Small intestine (tissue), 7 donors: Measurements from ENCODE around the gene COG1. TPM values are rescaled to one million over a fixed set of nuclear protein-coding genes. Genes with fewer than 3 reads are reported as not detected.
A peak's percentile ranks its signal among the peaks of the same experiment; 100 is the strongest.

Source experiments
- DNase-seq, 2 donors: peaks; one replicate each; pipeline versions ENCODE4 v3.0.0 to v3.0.0-alpha.2; 2013
- FAIRE-seq: peaks from 2 replicates; lab custom pipeline; 2012; peaks lifted over from hg19 to GRCh38; lab: Jason Lieb, UNC
- H3K27ac ChIP-seq, 3 donors: one replicate each; pipeline ENCODE4 v1.5.1; 2013; ENCODE audit warnings: low read length in 2 of 3, mild to moderate bottlenecking in 2 of 3, control low read depth in 1 of 3, inconsistent platforms in 1 of 3, low read depth in 1 of 3, moderate library complexity in 1 of 3
- H3K27me3 ChIP-seq, 3 donors: one replicate each; pipeline ENCODE4 v1.6.1; 2013; ENCODE audit warnings: low read length in 3 of 3, inconsistent platforms in 1 of 3; ENCODE audit not compliant: control insufficient read depth in 3 of 3, insufficient read depth in 3 of 3
- H3K36me3 ChIP-seq, 3 donors: one replicate each; pipeline ENCODE4 v1.6.1; 2013; ENCODE audit warnings: low read length in 3 of 3, inconsistent platforms in 1 of 3, low read depth in 1 of 3, mild to moderate bottlenecking in 1 of 3, moderate library complexity in 1 of 3; ENCODE audit not compliant: control insufficient read depth in 3 of 3, insufficient read depth in 2 of 3
- H3K4me1 ChIP-seq, 3 donors: one replicate each; pipeline ENCODE4 v1.6.1; 2013; ENCODE audit warnings: low read length in 2 of 3, inconsistent platforms in 1 of 3, low read depth in 1 of 3, mild to moderate bottlenecking in 1 of 3, moderate library complexity in 1 of 3; ENCODE audit not compliant: control insufficient read depth in 3 of 3, insufficient read depth in 2 of 3
- H3K4me3 ChIP-seq, 3 donors: one replicate each; pipeline ENCODE4 v1.5.1; 2013; ENCODE audit warnings: low read length in 3 of 3, control low read depth in 1 of 3, inconsistent platforms in 1 of 3, low read depth in 1 of 3, mild to moderate bottlenecking in 1 of 3, moderate library complexity in 1 of 3
- H3K9me3 ChIP-seq, 2 donors: one replicate each; pipeline ENCODE4 v1.6.1; 2013; ENCODE audit warnings: low read depth in 1 of 2, low read length in 1 of 2; ENCODE audit not compliant: control insufficient read depth in 2 of 2, insufficient read depth in 1 of 2
- WGBS, 3 donors: extraction: QIAGEN DNeasy Blood & Tissue Kit; methylation state at CpG; one replicate each; pipeline ENCODE4 v1.1.7; 2013; 5-methylcytosine and 5-hydroxymethylcytosine counted together
- polyA plus RNA-seq, 4 donors: library from polyadenylated mRNA; stranded (reverse) in 3 of 4; unstranded in 1 of 4; fragments of 200-250 nt in 3 of 4; fragments of 120-200 nt in 1 of 4; gene quantifications; one replicate each; pipeline versions ENCODE4 v1.2.1 to v1.2.3, GENCODE V29; 2013
- donor health status: healthy with polysubstance abuse.
- donor health status: control.
- donor health status: control.
- donor health status: Bipolar disorder and iron deficiency.
- donor health status: healthy.

Gene COG1
- polyA plus RNA-seq, 4 donors: 9.2 to 30.9 (median 16.4) TPM

GRCh38 chr17:73179878-73180277, 13.0 kb upstream of the COG1 start:
- FAIRE-seq (no peak), DNase-seq (no peak)
- 62 to 75% (median 69%) methylated on average over 3 of the region's 3 CpGs for WGBS, 3 donors
- H3K4me1 ChIP-seq: peaks cover 0 to 6% (median 3%) of the 10 kb centered on the region in 3 donors
- H3K4me3 ChIP-seq: no peak overlapping the region
- no peak overlapping the region for H3K27ac ChIP-seq
- H3K27me3 ChIP-seq: no peaks in the 10 kb centered on the region
- no peaks in the 10 kb centered on the region for H3K36me3 ChIP-seq
- peaks cover 0 to 3% of the 10 kb centered on the region in 2 donors for H3K9me3 ChIP-seq

- no peak overlapping the region for H3K4me3 ChIP-seq
- no peaks in the 10 kb centered on the region for H3K9me3 ChIP-seq
- DNase-seq: peak; percentile 67 to 82
- WGBS, 3 donors: 18 to 43% (median 24%) methylated on average over 15 of the region's 15 CpGs
- FAIRE-seq: no peak
- no peaks in the 10 kb centered on the region for H3K27me3 ChIP-seq
- peaks cover 0 to 10% (median 3%) of the 10 kb centered on the region in 3 donors for H3K4me1 ChIP-seq
- no peaks in the 10 kb centered on the region for H3K36me3 ChIP-seq
- no peak overlapping the region for H3K27ac ChIP-seq
These were observed 10.1 kb upstream of the COG1 start for GRCh38 chr17:73182616-73183310.

- FAIRE-seq (no peak), DNase-seq (peak in 1 of 2 donors; percentile 19)
- WGBS, 3 donors: 33 to 47% (median 35%) methylated on average over 9 of the region's 9 CpGs
- Histone ChIP-seq H3K27me3 (no peaks in the 10 kb centered on the region), H3K4me3 (no peak overlapping the region), H3K4me1 (peaks cover 0 to 13% (median 3%) of the 10 kb centered on the region in 3 donors), H3K27ac (no peak overlapping the region), H3K9me3 (no peaks in the 10 kb centered on the region), H3K36me3 (no peaks in the 10 kb centered on the region)
These were observed 8.5 kb upstream of the COG1 start for GRCh38 chr17:73184136-73184993.

DNA sequence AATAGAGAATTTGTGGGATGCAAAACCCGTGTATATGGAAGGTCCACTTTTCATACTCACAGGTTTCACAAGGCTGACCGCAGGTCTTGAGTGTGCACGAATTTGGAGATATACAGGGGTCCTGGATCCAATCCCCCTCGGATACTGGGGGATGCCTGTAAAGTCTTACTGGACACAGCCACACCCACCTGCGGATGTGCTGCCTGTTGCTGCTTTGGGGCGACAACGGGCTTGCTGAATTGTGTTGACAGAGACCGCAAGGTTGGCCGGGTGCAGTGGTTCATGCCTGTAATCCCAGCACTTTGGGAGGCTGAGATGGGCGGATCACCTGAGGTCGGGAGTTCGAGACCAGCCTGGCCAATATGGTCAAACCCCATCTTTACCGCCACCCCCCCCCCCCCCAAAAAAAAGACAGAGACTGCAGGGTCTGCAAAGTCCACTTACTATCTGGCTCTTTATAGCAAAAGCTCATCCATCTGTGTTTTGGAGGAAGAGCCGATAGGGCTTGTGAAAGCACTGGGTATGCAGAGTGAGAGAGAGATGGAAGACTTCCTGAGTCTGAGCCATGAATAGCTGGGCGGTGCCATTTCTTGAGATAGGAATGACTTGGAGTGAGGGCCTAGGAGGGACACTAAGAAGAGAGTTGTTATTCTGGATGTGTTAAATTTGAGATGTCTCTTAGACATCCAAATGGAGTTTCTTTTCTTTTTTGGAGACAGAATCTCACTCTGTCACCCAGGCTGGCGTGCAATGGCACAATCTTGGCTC, 6.4 kb upstream of the COG1 start:
- DNase-seq (no peak), FAIRE-seq (no peak)
- Histone ChIP-seq H3K9me3 (no peaks in the 10 kb centered on the region), H3K27ac (no peak overlapping the region), H3K27me3 (no peaks in the 10 kb centered on the region), H3K36me3 (no peaks in the 10 kb centered on the region), H3K4me1 (peaks cover 0 to 14% (median 3%) of the 10 kb centered on the region in 3 donors), H3K4me3 (no peak overlapping the region)
- 89 to 92% (median 90%) methylated on average over 16 of the region's 16 CpGs for WGBS, 3 donors

DNA sequence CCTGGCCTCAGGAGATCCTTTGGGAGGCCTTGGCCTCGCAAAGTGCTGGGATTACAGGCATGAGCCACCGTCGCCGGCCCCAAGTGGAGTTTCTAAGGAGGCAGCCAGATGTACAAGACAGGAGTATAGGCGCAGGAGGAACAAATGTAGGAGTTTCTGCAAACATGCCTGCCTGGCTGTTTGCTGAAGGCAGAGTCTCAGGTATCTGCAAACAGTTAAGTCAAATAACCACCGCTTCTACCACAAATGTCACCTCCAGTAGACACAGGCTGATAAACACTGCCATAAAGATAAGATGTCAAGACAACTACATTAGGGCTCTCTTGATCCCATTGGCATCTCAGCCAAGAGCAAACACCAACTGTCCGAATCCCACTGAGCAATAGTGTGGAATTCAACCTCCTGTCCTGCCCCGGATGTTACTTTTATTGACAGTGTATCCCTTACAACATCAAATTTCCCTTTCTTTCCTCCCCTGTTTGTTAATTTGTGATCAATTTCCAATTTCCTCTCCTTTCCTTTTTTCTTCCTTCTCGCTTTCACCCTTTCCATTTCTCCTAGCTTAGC, 5.6 kb upstream of the COG1 start:
- H3K27me3 ChIP-seq: no peaks in the 10 kb centered on the region
- DNase-seq (peak; percentile 53 to 62), FAIRE-seq (no peak)
- H3K9me3 ChIP-seq: no peaks in the 10 kb centered on the region
- H3K4me1 ChIP-seq: peaks cover 0 to 18% (median 7%) of the 10 kb centered on the region in 3 donors
- no peaks in the 10 kb centered on the region for H3K36me3 ChIP-seq
- 48 to 64% (median 62%) methylated on average over 9 of the region's 9 CpGs for WGBS, 3 donors
- no peak overlapping the region for H3K27ac ChIP-seq
- H3K4me3 ChIP-seq: no peak overlapping the region

GRCh38 chr17:73188011-73188410, 4.8 kb upstream of the COG1 start:
- DNase-seq (no peak), FAIRE-seq (no peak)
- H3K9me3 ChIP-seq: no peaks in the 10 kb centered on the region
- no peaks in the 10 kb centered on the region for H3K36me3 ChIP-seq
- H3K27me3 ChIP-seq: no peaks in the 10 kb centered on the region
- H3K27ac ChIP-seq: no peak overlapping the region
- no peak overlapping the region for H3K4me3 ChIP-seq
- WGBS, 3 donors: 93 to 100% (median 98%) methylated on average over 1 of the region's 1 CpG
- peaks cover 0 to 14% (median 6%) of the 10 kb centered on the region in 3 donors for H3K4me1 ChIP-seq

DNA sequence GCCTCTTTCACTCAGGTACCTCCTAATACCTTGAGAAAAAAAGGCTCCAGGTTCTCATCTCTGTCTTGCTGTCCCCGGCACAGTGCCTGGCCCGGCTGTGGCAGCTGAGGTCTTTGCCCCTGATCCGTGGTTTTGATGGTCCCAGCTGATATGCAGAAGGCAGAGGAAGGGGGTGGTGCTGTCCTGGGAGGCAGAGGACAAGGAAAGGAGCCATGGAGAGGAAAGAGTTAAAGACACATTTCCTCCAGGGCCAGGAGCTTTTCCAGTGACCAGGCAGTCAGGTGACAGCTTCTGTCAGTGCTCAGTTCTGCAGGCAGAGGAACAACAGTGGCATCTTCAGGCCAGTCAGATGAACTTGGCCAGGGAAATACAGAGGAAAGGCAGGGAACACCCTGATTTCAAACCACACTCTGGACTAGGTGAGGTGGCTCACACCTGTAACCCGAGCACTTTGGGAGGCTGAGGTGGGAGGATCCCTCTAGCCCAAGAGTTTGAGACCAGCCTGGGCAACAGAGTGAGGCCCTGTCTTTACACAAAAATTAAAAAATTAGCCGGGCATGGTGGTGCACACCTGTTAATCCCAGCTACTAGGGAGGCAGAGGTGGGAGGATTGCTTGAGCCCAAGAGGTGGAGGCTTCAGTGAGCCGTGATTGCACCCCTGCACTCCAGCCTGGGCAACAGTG, 3.3 kb upstream of the COG1 start:
- H3K27me3 ChIP-seq: no peaks in the 10 kb centered on the region

More for the DNA sequence above, 3.3 kb upstream of the COG1 start:
- Histone ChIP-seq H3K4me3 (no peak overlapping the region), H3K9me3 (no peaks in the 10 kb centered on the region), H3K36me3 (no peaks in the 10 kb centered on the region), H3K27ac (no peak overlapping the region), H3K4me1 (peaks cover 0 to 19% (median 4%) of the 10 kb centered on the region in 3 donors)
- FAIRE-seq (no peak), DNase-seq (peak; percentile 71 to 78)
- WGBS, 3 donors: 55 to 76% (median 65%) methylated on average over 6 of the region's 6 CpGs
